A549 (cell line): ENCODE data around the gene PPP2R5E.

ENCODE experiments used
- CBX8 ChIP-seq: fragments of 200-600 bp; sonication (generic); IDR thresholded peaks from 2 replicates; pipeline ENCODE4 v1.6.1; 2016
- FOSL2 ChIP-seq, 2 experiments: fragments of 450-650 bp in 1 of 2; fragments of >200 bp in 1 of 2; sonication (Bioruptor Twin) in 1 of 2; formaldehyde crosslinking; IDR thresholded peaks; 2 replicates each; pipeline versions ENCODE4 v1.5.0 to v1.6.1; 2016 to 2020; ENCODE audit warnings: mild to moderate bottlenecking in 1 of 2, moderate library complexity in 1 of 2
- HDAC2 ChIP-seq: fragments of 200-600 bp; sonication (generic); IDR thresholded peaks from 2 replicates; pipeline ENCODE4 v1.6.1; 2016
- MAFK ChIP-seq: fragments of 450-650 bp; IDR thresholded peaks from 2 replicates; pipeline ENCODE4 v1.6.1; 2014; ENCODE audit not compliant: partially characterized antibody
- MYC ChIP-seq: IDR thresholded peaks from 2 replicates; pipeline ENCODE4 v1.6.1; 2012; ENCODE audit warnings: mild to moderate bottlenecking, inconsistent platforms, low read length, improper control_type of control experiment, borderline replicate concordance
- PBX3 ChIP-seq: IDR thresholded peaks from 2 replicates; pipeline ENCODE4 v1.6.1; 2012
- POLR2A ChIP-seq: IDR thresholded peaks from 2 replicates; pipeline ENCODE4 v1.6.1; 2012; ENCODE audit warnings: mild to moderate bottlenecking, low read length
- RNF2 ChIP-seq: fragments of 200-600 bp; sonication (generic); IDR thresholded peaks from 2 replicates; pipeline ENCODE4 v1.6.1; 2016; ENCODE audit warnings: low read depth, mild to moderate bottlenecking, antibody characterized with exemption, moderate library complexity, borderline replicate concordance
- ZC3H11A ChIP-seq: fragments of 450-650 bp; IDR thresholded peaks from 2 replicates; pipeline ENCODE4 v1.6.1; 2014; ENCODE audit warnings: antibody characterized with exemption, mild to moderate bottlenecking
- TF ChIP-seq, protein P1 (sequence below): fragments of 150-350 bp; IDR thresholded peaks from 2 replicates; pipeline ENCODE4 v1.6.1; 2014; ENCODE audit warnings: low read depth, mild to moderate bottlenecking, low read length
- TF ChIP-seq, protein P2 (sequence below): fragments of >200 bp; sonication (Bioruptor Twin); formaldehyde crosslinking; IDR thresholded peaks from 3 replicates; pipeline ENCODE4 v1.5.1; 2016
- TF ChIP-seq, protein P3 (sequence below): fragments of 250-450 bp; sonication (Bioruptor Pico); IDR thresholded peaks from 2 replicates; pipeline ENCODE4 v1.5.0; 2021; ENCODE audit warnings: mild to moderate bottlenecking, moderate library complexity, borderline replicate concordance
- TF ChIP-seq, protein P4 (sequence below): fragments of >200 bp; sonication (Bioruptor Twin); formaldehyde crosslinking; IDR thresholded peaks from 3 replicates; pipeline ENCODE4 v1.6.1; 2016

GRCh38 chr14:63344336-63344735, 198.8 kb downstream of the PPP2R5E start:
- TF ChIP-seq, protein P1, sequence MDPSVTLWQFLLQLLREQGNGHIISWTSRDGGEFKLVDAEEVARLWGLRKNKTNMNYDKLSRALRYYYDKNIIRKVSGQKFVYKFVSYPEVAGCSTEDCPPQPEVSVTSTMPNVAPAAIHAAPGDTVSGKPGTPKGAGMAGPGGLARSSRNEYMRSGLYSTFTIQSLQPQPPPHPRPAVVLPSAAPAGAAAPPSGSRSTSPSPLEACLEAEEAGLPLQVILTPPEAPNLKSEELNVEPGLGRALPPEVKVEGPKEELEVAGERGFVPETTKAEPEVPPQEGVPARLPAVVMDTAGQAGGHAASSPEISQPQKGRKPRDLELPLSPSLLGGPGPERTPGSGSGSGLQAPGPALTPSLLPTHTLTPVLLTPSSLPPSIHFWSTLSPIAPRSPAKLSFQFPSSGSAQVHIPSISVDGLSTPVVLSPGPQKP = no peak
- TF ChIP-seq, protein P2, sequence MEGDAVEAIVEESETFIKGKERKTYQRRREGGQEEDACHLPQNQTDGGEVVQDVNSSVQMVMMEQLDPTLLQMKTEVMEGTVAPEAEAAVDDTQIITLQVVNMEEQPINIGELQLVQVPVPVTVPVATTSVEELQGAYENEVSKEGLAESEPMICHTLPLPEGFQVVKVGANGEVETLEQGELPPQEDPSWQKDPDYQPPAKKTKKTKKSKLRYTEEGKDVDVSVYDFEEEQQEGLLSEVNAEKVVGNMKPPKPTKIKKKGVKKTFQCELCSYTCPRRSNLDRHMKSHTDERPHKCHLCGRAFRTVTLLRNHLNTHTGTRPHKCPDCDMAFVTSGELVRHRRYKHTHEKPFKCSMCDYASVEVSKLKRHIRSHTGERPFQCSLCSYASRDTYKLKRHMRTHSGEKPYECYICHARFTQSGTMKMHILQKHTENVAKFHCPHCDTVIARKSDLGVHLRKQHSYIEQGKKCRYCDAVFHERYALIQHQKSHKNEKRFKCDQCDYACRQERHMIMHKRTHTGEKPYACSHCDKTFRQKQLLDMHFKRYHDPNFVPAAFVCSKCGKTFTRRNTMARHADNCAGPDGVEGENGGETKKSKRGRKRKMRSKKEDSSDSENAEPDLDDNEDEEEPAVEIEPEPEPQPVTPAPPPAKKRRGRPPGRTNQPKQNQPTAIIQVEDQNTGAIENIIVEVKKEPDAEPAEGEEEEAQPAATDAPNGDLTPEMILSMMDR = no peak
- TF ChIP-seq CBX8 (no peak), HDAC2 (no peak), MYC (no peak), PBX3 (no peak), RNF2 (no peak), MAFK (no peak), FOSL2 (IDR thresholded peaks at IDR 0.05) (no peak), FOSL2 (CRISPR knock-in tag; IDR thresholded peaks at IDR 0.05) (no peak), POLR2A (no peak), ZC3H11A (no peak)
- TF ChIP-seq, protein P3, sequence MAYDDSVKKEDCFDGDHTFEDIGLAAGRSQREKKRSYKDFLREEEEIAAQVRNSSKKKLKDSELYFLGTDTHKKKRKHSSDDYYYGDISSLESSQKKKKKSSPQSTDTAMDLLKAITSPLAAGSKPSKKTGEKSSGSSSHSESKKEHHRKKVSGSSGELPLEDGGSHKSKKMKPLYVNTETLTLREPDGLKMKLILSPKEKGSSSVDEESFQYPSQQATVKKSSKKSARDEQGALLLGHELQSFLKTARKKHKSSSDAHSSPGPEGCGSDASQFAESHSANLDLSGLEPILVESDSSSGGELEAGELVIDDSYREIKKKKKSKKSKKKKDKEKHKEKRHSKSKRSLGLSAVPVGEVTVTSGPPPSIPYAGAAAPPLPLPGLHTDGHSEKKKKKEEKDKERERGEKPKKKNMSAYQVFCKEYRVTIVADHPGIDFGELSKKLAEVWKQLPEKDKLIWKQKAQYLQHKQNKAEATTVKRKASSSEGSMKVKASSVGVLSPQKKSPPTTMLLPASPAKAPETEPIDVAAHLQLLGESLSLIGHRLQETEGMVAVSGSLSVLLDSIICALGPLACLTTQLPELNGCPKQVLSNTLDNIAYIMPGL (CRISPR knock-in tag) = no peak
- TF ChIP-seq, protein P4, sequence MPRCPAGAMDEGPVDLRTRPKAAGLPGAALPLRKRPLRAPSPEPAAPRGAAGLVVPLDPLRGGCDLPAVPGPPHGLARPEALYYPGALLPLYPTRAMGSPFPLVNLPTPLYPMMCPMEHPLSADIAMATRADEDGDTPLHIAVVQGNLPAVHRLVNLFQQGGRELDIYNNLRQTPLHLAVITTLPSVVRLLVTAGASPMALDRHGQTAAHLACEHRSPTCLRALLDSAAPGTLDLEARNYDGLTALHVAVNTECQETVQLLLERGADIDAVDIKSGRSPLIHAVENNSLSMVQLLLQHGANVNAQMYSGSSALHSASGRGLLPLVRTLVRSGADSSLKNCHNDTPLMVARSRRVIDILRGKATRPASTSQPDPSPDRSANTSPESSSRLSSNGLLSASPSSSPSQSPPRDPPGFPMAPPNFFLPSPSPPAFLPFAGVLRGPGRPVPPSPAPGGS = no peak
